CD4-positive, alpha-beta T cell treated with Interleukin-2 at 100 ng/mL for 4 hours (primary cell): Measurements from ENCODE around the gene TRIM7.
"Not testable (repeated sequence)": the region's sequence is repeated elsewhere in the genome, so short reads cannot be mapped to it uniquely, and the experiment has no call there.

Source experiments
- DNase-seq: peaks from one replicate; pipeline ENCODE4 v3.0.0-alpha.2; 2020; ENCODE audit warnings: low spot score

The TRIM7 gene

DNA sequence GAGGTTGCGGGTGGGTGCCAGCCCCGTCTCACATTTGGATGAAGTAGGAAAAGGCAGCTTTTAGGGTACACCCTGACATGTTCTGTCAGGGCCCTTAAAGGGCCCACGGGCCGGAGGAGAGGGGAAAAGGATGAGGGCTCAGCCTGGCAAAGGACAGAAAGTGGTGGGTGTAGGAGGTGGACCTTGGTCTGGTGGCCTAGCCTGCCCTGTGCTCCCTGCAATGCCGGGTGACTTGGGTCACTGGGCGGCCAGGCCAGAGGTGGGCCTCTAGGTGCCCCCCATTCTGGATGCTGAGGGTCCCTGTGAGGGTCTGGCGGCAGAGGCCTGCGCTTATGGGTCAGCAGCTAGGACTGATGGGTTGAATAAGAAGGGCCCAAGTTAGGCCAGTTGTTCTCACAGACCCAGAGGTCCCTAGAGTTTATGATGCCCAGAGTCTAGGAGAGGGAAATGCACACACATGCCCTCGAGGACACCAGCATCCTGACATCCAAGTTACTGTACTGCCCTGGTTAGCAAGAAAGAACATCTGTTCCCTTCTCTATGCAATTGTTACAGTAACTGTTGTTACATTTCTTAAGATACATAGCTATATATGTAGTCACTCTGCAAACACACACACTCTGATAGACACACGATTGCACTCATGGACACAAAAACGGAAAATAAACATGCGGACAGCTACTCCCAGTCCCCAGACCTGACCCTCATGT is 12.5 kb downstream of the TRIM7 start:
- no peak for DNase-seq

DNA sequence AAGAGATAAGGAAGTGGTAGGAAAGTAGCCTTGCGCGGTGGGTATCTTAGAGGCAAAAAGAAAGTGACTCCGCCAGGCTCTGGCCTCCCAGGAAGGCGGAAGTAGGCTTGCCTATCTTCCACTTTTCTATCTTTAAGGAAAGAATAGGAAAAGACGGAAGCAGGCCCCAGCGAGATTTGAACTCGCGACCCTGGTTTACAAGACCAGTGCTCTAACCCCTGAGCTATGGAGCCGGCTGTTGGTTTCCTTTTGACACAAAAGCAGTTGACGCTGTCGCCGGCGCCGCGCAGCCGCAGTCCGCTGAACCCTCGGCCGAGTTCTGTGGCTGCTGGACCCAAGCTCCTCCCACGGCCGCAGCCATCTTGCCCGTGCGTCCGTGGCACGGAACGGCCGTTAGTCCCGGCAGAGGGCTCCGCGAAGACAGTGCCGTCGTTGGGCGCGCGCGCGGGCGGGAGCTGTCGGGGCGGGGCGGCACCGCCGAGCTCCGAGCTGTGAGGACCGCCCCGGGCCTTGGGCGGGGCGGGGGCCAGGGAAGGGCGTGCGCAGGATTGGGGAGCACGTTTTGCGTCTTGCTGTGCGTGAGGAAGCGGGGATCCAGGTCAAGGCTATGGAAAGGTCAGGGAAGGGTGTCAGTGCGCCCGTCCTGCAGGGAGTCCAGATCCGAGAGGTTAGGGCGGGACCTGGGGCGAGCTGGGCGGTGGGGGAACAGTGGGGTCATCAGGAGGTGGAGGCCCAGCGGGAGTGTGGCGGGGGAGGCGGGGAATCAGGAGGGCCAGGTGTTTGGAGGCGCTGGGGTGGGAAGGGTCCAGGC is 13.3 kb downstream of the TRIM7 start:
- peak; percentile 97 for DNase-seq

DNA sequence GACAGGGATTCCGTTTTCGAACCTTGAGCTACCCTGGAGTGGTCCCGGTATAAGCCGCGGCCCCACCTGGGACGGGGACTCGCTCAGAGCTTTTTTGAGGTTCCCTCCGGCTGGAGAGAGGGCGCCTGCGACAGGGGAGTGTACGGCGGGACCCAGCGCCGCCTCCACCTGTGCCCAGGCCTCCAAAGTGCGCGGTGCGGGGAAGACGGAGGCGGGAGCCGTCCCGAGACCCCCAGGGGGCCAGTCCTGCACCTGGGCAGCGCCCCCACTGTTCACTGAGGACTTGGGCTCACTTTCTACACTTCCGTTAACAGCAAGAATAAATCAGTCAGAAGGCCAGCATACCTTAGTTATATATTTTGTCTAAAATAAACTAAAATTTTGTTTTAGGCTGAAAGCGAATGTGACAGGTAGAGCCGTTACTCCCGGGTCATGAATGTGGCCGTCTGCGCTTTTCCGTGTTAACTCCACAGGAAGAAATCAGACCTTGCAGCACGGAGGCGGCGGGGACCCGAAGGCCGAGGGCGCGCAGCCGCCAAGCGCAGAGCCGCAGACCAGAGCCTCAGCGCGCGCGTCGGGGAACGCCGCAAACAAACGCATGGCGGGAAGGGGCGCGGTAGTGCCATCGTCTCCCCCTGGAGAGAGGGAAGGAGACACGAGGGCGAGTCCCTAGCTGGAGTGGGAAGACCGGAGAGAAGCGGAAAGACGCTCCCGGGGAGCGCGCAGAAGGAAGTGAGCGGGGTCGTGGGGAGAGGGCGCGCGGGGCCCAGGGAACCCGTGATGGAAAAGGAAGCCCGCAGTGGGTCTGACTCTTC is 14.1 kb downstream of the TRIM7 start:
- DNase-seq, result no peak

DNA sequence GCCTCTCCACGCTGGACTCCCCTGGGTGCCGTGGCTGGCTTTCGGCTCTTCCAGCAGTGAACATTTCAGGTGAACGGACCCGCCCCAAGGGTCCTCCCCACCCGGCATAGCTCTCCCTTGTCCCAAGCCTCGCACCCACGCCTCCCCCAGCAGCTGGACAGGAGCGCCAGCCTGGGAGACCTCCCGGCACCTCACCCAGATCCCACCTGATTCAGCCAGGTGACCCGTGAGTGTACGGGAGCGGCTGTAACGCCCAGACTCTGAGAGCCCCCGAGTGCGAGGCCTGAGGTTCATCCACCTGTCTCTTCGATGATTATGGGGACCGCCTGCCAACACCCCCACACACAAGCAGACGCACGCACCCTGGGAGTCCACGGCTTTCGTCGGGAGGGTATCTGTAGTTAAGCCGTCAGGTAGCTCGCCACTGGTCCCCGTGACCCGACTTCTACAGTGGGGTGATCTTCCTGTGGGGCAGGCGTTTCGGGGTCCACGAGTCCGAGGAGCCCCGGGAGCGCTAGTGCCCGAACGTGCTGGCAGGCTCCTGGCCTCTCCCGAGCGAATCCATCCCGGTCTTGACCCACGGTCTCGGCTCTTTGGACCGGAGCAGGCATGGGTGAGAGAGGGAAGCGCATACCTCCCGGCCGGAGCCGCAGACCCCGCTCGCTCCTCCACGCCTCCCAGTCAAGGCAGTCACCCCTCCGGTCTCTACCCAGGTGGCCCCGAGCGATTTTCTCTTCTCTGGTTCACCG is 14.9 kb downstream of the TRIM7 start:
- no peak for DNase-seq

DNA sequence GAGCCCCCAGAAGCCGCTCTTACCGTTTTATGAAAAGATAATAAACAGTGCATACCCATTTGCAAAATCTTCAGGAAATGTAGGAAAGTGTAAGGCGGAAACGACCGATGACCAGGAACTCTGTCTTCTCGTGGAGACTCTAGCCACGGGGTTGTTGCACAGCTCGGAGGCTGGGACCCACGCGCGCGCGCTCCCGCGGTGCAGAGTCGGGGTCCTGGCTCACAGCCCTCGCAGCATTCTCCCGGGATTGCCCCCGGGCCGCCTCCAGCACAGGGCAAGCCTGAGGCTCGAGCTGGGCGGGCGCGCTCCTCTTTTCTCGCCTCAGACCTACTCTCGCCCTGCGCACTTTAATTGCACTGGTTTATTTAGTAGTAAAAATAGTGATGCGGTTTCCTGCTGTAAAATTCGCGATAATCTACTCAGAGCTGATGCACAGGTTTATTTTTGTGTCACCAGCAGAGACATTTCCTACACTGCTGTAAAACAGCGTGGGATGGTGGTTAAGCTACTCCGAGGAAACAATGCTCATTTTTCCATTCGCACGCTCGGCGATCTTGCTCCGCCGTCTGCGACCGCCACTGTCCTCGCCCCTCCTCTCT is 15.5 kb downstream of the TRIM7 start:
- peak; percentile 67 for DNase-seq

DNA sequence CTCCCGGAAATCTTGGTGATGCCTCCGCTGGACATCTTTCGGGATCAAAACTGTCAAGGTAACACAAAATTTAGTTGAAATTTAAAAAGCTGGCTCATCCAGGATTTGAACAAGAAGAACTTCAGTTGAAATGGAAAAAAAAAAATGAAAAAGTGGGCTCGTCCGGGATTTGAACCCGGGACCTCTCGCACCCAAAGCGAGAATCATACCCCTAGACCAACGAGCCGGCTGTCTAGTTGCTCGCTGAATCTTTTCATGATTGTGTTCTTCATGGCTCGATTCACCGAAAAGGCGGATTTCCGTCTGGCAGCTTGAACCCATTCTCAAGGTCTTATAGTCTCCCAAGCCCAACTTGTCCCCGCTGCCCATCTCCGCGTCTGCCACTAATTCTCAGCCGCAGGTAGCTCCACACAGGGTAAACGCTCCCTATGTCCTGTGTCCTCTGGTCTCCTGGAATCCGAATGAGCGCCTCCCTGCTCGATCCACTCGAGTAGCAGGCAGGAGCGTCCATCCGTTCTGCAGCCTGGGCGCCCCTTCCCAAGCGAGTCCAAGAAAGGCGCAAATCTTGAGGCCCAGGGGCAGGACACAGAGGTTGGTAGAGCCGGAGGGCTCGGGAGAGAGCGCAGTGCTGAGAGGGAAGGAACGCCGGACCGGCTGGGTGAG is 16.2 kb downstream of the TRIM7 start:
- peak; percentile 84 for DNase-seq

DNA sequence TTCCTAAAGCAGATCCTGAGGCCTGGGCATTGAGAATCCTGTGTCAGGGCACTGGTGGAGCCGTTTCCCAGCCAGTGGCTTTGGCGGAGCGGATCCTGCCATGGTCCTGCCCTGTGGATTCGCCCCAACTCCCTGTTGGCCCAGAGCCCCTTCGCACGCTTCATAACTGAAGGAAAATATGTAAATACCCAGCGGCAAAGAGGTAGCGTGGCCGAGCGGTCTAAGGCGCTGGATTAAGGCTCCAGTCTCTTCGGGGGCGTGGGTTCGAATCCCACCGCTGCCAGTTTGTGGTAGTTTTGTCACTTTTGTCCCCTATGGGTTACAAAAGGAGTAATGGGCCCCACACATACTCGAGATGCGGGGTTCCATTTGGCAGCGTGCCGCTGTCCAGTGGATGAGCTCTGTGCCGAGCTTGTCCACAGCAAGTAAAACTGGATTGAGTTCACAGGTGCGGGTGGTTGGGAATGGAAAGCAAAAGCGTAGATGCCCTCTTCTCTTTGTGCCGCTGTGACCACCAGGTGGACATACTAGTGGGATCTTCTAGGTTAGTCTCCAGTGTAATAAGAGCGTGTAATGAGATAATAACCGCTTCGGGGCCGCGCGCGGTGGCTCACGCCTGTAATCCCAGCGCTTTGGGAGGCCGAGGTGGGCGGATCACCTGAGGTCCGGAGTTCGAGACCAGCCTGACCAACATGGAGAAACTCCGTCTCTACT is 17.3 kb downstream of the TRIM7 start:
- peak; percentile 42 for DNase-seq

DNA sequence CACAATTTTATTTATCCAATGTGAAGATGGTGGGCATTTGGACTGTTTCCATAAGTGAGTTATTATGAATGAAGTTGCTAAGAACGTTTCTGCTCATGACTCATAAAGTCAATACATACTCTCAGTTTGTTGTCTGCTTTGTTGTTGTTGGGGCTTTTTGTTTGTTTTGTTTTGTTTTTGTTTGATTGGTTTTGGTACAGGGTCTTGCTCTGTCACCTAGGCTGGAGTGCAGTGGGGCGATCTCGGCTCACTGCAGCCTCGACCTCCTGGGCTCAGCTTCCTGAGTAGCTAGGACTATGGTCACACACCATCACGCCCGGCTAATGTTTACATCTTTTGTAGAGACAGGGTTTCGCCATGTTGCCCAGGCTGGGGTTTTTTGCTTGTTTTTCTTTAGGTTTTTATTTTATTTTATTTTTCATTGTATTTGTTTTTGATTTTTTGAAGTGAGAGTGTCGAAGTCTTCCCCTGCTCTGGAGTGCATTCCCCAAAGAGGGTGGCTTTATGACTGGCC is 18.0 kb downstream of the TRIM7 start:
- DNase-seq, result no peak

DNA sequence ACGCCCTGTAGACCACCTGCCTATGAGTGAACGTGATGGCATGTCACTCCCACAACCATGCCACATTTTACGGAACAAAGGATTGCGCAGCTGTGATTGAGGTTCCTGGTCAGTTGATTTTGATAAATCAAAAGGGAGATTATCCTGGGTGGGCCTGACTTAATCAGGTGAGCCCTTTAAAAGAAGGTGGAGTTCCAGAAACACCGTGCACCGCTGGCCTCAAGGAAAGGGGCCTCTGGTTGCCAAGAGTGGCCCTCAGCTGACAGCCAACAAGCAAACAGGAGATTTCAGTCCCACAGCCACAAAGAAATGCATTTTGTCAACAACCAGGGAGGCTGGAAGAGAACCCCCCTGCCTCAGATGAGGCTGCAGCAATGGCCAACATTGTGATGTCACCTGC is 19.0 kb downstream of the TRIM7 start:
- DNase-seq, result no peak

DNA sequence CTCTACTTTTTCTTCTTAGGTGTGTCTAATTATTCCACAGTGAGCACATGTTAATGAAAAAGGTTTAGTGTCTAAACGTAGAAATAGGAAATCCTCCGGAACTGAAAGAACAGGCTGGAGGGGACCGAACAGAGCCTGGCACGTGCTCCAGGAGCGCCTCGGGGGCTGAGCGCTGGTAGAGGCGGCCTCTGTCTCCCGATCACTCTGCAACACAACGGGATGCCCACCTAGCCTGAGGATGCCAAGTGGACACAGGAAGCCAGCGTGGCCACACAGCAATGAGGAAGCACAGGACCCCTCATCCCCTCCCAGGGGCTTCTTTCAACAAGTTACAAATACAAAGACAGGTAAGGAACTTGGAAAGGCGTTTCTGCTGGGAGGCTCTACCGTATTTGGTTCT is 19.4 kb downstream of the TRIM7 start:
- no peak for DNase-seq

DNA sequence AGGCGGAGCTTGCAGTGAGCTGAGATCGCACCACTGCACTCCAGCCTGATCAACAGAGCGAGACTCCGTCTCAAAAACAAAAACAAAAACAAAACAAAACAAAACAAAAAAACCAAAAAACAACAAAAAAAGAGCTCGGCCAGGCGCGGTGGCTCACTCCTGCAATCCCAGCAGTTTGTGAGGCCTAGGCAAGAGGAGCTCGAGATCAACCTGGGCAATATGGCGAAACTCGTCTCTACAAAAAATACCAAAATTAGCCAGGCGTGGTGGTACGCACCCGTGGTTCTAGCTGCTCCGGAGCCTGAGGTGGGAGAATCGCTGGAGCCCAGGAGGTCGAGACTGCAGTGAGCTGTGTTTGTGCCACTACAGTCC is 20.2 kb downstream of the TRIM7 start:
- no peak for DNase-seq

DNA sequence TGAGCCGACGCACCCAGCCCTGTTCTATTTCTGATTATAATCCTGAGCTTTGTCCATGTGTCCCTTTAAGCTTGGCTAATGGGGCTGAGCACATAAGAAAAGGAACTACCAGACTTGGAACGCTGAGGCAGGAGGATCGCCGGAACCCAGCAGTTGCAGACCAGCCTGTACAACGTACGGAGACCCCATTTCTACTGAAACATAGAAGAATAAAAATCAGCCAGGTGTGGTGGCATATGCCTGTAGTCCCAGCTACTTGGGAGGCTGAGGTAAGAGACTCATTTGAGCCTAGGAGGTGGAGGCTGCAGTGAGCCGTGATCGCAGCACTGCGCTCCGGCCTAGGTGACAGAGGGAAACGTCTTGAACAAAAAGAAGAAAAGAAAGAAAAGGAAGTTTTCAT is 22.3 kb downstream of the TRIM7 start:
- DNase-seq, result no peak

DNA sequence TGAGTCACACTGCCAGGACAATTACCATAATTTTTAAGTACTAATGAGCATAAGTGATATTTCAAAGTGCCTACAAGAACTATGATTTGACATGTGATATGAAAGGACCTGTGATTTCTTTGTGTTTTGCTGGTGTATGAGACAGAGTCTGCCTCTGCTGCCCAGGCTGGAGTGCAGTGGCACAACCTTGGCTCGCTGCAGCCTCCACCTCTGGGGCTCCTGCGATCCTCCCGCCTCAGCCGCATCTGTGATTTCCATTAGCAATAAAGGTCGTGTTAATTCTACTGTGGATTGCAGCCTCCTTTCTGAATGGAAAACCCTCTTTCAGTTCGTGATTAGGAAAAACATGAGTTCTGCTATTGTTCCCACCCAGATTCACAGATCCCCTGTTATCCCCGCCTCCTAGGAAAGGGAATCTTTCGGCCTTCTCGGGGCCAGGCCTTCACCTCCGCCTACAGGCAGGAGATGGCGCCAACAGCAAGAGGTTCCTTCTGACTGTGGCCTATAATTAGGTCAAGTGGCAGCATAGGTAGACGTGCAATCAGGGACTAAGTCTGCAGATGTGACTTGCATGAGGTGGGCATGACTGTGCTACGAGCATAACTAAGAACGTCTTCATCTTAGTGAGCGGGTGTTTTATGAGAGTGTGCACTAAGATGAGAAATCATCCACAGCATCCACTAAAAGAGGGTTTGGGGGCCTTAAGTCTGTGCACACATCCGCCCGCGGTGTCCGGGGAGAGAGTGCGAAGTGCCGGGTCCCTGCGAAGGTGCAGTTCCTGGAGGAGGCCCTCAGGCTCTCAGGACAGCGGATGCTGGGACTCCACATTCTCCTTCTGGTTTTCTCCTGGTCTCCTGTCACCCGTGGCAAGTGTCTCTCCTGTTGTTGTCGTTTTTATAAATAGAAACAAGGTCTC is 23.1 kb downstream of the TRIM7 start:
- peak; percentile 78 for DNase-seq

DNA sequence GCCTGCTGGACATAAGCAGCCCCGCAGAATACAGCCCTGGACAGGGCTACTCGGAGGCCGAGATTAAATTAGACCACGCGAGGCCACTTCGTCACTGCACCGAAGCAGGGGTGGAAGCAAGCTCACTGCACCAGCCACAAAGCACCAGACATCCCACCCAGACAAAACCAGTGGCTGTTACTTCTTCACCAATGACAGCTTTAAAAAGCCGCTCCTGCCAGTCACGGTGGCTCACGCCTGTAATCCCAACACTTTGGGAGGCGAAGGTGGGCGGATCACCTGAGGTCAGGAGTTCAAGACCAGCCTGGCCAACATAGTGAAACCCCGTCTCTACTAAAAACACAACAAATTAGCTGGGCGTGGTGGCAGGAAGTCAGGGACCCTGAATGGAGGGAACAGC is 27.4 kb downstream of the TRIM7 start:
- not testable (repeated sequence) for DNase-seq

DNA sequence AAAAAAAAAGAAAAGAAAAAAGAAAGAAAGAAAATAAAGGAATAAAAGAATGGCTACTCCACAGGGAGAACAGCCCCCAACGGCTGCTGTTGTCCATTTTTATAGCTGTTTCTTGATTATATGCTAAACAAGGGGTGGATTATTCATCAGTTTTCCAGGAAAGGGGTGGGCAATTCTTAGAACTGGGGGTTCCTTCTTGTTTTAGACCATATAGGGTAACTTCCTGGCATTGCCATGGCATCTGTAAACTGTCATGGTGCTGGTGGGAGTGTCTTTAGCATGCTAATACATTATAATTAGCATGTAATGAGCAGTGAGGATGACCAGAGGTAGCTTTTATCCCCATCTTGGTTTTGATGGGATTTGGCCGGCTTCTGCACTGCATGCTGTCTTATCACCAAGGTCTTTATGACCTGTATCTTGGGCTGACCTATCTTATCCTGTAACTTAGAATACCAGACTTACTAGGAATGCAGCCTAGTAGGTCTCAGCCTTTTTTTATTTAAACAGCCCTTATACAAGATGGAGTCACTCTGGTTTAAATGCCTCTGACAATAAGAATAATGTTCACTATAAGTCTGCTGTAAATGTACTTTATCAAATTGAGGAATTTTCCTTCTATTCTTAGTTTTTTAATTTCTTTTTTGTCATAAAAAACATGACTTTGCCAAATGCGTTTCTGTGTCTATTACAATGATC is 28.6 kb downstream of the TRIM7 start:
- DNase-seq, result peak; percentile 18

DNA sequence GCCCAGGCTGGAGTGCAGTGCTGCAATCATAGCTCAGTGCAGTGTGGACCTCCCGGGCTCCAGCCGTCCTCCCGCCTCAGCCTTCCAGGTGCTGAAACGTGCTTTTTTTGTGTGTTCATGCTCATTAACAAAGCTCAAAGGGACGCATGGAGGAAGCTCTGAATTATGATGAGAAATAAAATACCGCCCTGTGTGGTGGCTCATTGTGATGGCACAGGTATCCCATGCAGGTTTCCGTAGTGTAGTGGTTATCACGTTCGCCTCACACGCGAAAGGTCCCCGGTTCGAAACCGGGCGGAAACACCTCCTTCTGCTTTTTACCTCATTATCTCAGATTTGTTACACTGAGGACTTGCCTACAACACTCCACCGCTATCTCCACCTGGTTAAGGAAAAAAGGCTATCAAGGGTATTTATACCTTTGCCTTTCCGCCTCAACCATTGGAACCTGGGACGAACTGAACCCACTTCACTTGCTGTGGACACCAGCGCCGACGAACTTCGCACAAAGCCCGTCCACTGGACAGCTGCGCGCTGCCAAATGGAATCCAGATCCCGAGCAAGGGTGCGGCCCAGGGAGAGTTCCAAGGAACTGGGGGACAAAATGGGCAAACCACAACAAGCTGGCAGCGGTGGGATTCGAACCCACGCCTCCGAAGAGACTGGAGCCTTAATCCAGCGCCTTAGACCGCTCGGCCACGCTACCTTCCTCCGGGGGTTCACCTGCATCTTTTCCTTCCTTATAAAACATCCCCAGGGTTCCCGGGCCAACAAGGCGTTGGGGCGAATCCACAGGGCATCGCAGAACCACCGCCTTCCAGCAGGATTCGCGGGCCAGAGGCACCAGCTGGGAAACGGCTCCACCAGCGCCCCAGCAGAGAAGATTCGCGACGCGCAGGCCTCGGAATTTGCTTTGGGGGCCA is 31.3 kb downstream of the TRIM7 start:
- peak; percentile 57 for DNase-seq

DNA sequence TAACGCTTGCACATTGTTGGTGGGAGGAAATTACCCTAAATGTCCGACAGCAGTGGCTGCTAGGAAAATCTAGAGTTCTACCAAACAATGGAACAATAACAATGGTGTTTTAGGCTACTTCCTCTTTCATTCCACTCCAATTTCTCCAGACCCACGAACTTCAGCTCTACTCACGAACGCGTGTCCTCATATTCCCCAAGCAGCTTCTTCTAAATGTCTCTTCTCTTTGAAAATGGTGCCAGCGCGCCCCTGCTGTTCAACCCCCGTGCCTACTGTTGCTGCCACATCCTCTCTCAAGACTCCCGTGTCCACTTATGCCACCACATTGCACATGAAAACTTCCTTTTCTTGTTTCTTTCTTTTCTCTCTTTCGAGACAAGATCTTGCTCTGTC is 32.0 kb downstream of the TRIM7 start:
- peak; percentile 32 for DNase-seq
